ENCODE measurements around the gene TBC1D9.

TBC1D9 gene

DNA sequence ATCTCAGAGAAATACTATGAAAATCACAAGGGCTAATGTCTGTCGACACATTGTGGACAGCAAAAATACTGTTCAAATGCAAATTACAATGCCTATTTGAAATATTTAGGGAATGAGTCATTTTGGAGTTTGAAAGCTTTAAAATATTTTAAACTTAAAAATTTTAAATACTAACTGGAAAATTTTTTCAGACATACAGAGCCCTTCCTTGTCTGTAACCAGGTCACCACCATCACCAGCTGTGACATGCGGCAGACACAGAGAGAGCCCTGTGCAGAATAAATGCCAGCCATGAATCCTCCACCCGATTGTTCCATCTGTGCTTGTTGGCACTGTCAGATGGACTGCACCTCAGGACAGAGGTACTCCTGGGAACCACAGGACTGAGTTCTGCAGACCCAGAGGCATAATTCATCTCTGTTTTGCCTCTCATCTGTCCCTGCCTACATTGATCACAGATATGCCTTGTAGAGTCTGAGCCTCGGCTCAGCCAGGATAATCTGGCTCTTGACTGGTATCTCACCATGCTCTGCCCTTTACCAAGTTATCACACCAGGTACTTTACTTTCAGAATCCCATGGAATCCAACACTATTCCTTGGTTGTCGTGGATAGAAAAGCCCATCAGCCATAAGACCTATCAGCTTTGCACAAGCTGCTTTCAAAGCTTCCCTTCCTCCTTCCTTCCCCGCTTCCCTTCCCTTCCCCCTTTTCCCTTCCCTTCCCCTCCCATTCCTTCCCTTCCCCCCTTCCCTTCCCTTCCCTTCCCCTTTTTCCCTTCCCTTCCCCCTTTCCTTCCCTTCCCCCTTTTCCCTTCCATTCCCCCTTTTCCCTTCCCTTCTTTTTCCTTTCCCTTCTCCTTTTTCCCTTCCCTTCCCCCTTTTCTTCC is 67.2 kb downstream of the TBC1D9 start:
- no peak overlapping the region for H3K9ac ChIP-seq (ENCODE audit: low read length)
- peaks cover 48% of the 10 kb centered on the region for H3K27me3 ChIP-seq (ENCODE audit: control insufficient read depth, insufficient read depth, low read length)
- H3K4me3 ChIP-seq (ENCODE audit: low read depth, low read length) = no peak overlapping the region
- no peaks in the 10 kb centered on the region for H3K9me3 ChIP-seq (ENCODE audit: control insufficient read depth, insufficient read depth, low read depth, low read length)
- H3K36me3 ChIP-seq (ENCODE audit: control insufficient read depth, insufficient read depth, low read length) = no peaks in the 10 kb centered on the region
- peaks cover 9% of the 10 kb centered on the region for H3K4me1 ChIP-seq (ENCODE audit: control insufficient read depth, insufficient read depth, low read length)
- no peak overlapping the region for H3K27ac ChIP-seq (ENCODE audit: low read depth, low read length)

DNA sequence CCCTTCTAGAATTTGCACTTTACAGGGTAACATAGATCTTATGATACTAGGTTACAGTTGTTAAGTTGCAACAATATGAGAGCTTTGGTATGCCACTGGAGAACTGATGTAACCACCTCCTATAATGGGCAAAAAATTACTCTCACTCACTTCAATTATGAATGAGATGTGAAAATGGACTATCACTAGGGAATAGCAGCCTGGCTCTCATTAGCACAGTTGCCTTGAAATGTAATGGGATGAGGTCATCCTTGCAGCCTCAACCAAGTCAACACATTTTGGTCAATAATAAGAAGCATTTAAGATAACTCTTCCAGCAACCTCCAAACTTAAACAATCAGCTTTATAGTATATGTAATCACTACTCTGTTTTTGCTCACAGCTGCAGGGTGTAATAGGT is 69.4 kb downstream of the TBC1D9 start:
- H3K9me3 ChIP-seq (ENCODE audit: control insufficient read depth, insufficient read depth, low read depth, low read length) = no peaks in the 10 kb centered on the region
- no peak overlapping the region for H3K9ac ChIP-seq (ENCODE audit: low read length)
- H3K4me3 ChIP-seq (ENCODE audit: low read depth, low read length) = no peak overlapping the region
- peaks cover 33% of the 10 kb centered on the region for H3K27me3 ChIP-seq (ENCODE audit: control insufficient read depth, insufficient read depth, low read length)
- peaks cover 9% of the 10 kb centered on the region for H3K4me1 ChIP-seq (ENCODE audit: control insufficient read depth, insufficient read depth, low read length)
- H3K27ac ChIP-seq (ENCODE audit: low read depth, low read length) = no peak overlapping the region
- no peaks in the 10 kb centered on the region for H3K36me3 ChIP-seq (ENCODE audit: control insufficient read depth, insufficient read depth, low read length)

DNA sequence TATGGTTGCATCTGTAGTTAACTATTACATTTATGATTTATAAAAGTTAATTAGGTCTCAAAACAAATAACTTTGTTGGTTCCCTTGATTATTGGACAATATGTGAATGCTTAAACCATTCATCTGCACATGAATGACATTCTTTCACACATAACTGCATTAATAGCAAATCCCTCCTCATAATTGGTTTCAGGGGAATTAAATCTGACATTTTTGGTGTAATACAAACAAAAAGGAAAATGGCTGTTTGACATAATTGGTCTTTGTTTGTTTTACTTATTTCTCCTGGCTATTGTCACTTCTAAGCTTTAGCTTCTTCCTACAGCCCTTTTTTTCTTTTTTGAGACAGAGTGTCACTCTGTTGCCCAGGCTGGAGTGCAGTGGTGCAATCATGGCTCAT is 71.9 kb downstream of the TBC1D9 start:
- Histone ChIP-seq H3K4me3 (ENCODE audit: low read depth, low read length) (no peak overlapping the region), H3K9me3 (ENCODE audit: control insufficient read depth, insufficient read depth, low read depth, low read length) (no peaks in the 10 kb centered on the region), H3K27me3 (ENCODE audit: control insufficient read depth, insufficient read depth, low read length) (peaks cover 12% of the 10 kb centered on the region), H3K36me3 (ENCODE audit: control insufficient read depth, insufficient read depth, low read length) (no peaks in the 10 kb centered on the region), H3K27ac (ENCODE audit: low read depth, low read length) (no peak overlapping the region), H3K9ac (ENCODE audit: low read length) (no peak overlapping the region), H3K4me1 (ENCODE audit: control insufficient read depth, insufficient read depth, low read length) (peaks cover 5% of the 10 kb centered on the region; the same call in 1 of the 2 replicates)

DNA sequence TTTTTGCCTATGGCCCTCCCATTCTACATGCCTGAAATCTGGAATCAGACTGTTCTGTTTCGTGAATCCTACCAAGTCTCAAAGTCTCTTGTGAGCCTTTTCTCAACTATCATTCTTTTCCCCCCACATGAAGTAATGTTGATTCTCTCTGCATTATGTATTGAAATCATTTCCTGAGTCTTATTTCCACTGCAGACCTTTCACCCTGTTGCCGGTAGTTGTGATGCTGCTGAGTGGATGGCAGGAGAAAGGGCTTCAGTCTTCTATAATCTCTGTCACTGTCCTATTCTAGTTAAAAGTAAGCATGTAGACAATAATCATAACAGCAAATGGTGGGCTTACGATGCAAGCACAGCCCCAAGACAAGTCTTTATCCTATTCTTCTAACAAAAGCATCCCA is 75.0 kb downstream of the TBC1D9 start:
- Histone ChIP-seq H3K9ac (ENCODE audit: low read length) (no peak overlapping the region), H3K36me3 (ENCODE audit: control insufficient read depth, insufficient read depth, low read length) (no peaks in the 10 kb centered on the region), H3K4me1 (ENCODE audit: control insufficient read depth, insufficient read depth, low read length) (no peaks in the 10 kb centered on the region), H3K27ac (ENCODE audit: low read depth, low read length) (no peak overlapping the region), H3K9me3 (ENCODE audit: control insufficient read depth, insufficient read depth, low read depth, low read length) (no peaks in the 10 kb centered on the region), H3K4me3 (ENCODE audit: low read depth, low read length) (no peak overlapping the region), H3K27me3 (ENCODE audit: control insufficient read depth, insufficient read depth, low read length) (no peaks in the 10 kb centered on the region)

DNA sequence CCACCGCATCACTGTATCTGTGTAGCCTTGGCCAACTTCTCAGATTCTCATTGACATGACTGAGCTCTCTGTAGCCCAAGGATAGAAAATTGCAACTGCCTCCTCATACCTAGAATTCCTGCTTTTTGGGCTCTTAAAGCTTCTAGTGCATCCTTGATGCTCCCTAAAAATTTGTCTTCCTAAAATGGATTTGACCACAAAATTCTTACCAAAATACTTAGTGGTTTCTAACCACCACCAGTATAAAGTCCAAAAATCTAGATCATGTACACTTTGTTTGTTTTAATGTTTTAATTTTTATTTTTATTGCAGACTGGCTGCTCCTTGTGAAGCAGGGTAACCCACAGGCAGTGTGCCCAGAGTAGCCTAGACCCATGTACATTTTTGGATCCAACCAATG is 75.5 kb downstream of the TBC1D9 start:
- no peaks in the 10 kb centered on the region for H3K36me3 ChIP-seq (ENCODE audit: control insufficient read depth, insufficient read depth, low read length)
- H3K27me3 ChIP-seq (ENCODE audit: control insufficient read depth, insufficient read depth, low read length) = no peaks in the 10 kb centered on the region
- no peak overlapping the region for H3K27ac ChIP-seq (ENCODE audit: low read depth, low read length)
- H3K4me1 ChIP-seq (ENCODE audit: control insufficient read depth, insufficient read depth, low read length) = no peaks in the 10 kb centered on the region
- H3K9me3 ChIP-seq (ENCODE audit: control insufficient read depth, insufficient read depth, low read depth, low read length) = no peaks in the 10 kb centered on the region
- H3K9ac ChIP-seq (ENCODE audit: low read length) = no peak overlapping the region
- no peak overlapping the region for H3K4me3 ChIP-seq (ENCODE audit: low read depth, low read length)

DNA sequence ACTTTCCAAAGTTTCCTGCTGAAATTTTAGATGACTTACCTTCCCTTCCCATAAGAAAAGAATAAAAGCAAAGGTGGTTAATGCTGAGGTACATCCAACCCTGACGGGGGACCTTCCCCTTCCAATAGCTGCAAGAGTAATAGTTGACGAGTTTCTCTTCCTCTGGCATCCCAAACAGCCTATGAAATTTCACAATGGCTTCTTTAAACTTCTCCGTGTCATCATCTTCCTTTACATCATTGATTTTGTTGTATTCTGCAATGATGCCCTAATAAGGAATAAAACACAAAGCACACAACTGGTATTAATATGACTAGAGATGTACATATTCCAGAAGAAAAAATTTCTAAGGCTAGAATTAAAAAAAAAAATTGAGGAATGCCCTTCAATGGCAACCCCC is 76.6 kb downstream of the TBC1D9 start:
- Histone ChIP-seq H3K9me3 (ENCODE audit: control insufficient read depth, insufficient read depth, low read depth, low read length) (no peaks in the 10 kb centered on the region), H3K27me3 (ENCODE audit: control insufficient read depth, insufficient read depth, low read length) (no peaks in the 10 kb centered on the region), H3K27ac (ENCODE audit: low read depth, low read length) (no peak overlapping the region), H3K4me1 (ENCODE audit: control insufficient read depth, insufficient read depth, low read length) (no peaks in the 10 kb centered on the region), H3K9ac (ENCODE audit: low read length) (no peak overlapping the region), H3K4me3 (ENCODE audit: low read depth, low read length) (no peak overlapping the region), H3K36me3 (ENCODE audit: control insufficient read depth, insufficient read depth, low read length) (no peaks in the 10 kb centered on the region)

DNA sequence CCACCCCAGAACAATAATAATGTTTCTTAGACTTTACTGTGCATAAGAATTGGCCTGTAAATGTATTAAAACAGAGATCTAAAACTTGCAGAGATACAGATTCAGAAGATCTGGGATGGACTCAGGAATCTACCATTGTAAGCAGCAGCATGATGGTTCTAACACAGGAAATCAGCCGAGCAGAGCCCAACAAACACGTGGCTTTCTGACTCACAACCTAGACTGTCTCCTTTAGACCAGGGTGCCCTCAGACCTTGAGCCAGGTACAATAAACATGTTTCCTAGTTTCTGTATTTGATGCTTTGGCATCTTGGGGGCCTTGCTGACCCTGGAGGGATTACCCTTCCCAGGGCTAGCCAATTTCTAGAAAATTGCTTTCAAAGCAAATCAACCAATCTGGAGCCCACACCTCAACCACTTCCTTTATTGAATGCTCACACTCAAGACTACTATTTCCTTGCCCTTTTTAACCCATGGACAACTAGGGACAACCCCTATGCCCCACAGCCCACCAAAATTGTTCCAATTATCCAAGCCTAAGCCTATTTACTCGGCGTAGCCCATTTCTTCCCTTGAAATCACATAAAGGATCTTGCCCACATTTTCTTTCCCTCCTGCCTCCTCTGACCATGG is 80.5 kb downstream of the TBC1D9 start:
- no peak overlapping the region for H3K4me3 ChIP-seq (ENCODE audit: low read depth, low read length)
- H3K9ac ChIP-seq (ENCODE audit: low read length) = no peak overlapping the region
- H3K27ac ChIP-seq (ENCODE audit: low read depth, low read length) = no peak overlapping the region
- H3K36me3 ChIP-seq (ENCODE audit: control insufficient read depth, insufficient read depth, low read length) = no peaks in the 10 kb centered on the region
- no peaks in the 10 kb centered on the region for H3K27me3 ChIP-seq (ENCODE audit: control insufficient read depth, insufficient read depth, low read length)
- no peaks in the 10 kb centered on the region for H3K9me3 ChIP-seq (ENCODE audit: control insufficient read depth, insufficient read depth, low read depth, low read length)
- H3K4me1 ChIP-seq (ENCODE audit: control insufficient read depth, insufficient read depth, low read length) = no peaks in the 10 kb centered on the region; the same call in 1 of the 2 replicates

DNA sequence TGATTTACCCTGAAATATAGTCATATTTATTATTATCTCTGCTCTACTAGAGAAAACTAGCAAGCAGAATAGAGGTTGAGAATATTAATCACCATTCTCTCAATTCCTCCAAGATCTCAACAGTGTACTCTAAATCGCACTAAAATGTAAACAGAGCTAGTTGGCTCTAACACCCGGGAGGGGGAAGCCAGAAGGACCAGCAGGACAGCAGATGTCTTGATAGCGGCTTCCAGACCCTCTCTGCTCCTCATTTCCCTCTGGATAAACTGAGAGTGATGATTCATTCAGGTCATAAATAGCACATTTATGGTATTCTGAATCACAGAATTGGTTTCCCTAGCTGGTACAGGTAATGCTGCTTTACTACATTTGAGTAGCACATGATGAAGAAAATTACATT is 82.5 kb downstream of the TBC1D9 start:
- H3K4me3 ChIP-seq (ENCODE audit: low read depth, low read length) = no peak overlapping the region
- no peaks in the 10 kb centered on the region for H3K27me3 ChIP-seq (ENCODE audit: control insufficient read depth, insufficient read depth, low read length)
- H3K27ac ChIP-seq (ENCODE audit: low read depth, low read length) = no peak overlapping the region
- H3K9ac ChIP-seq (ENCODE audit: low read length) = no peak overlapping the region
- H3K36me3 ChIP-seq (ENCODE audit: control insufficient read depth, insufficient read depth, low read length) = no peaks in the 10 kb centered on the region
- H3K9me3 ChIP-seq (ENCODE audit: control insufficient read depth, insufficient read depth, low read depth, low read length) = no peaks in the 10 kb centered on the region
- no peaks in the 10 kb centered on the region; the same call in 1 of the 2 replicates for H3K4me1 ChIP-seq (ENCODE audit: control insufficient read depth, insufficient read depth, low read length)

DNA sequence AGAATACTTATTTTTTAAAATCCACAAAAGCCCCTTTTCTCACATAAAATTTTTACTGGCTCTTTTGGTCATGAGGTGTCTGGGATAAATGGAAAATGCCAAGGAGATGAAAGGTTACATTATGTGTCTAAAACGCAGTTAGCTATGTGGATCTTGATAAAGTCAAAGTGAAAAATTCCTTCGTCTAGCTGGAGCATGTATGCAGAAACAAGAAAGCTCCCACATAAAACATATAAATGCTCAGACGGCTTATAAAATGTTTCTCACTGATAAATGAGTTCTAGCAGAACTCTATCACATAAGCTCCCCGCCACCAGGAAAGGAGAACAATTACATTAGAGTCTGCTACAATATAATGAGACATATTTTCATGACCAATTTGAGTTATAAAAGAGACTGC is 83.8 kb downstream of the TBC1D9 start:
- no peaks in the 10 kb centered on the region; the same call in 1 of the 2 replicates for H3K4me1 ChIP-seq (ENCODE audit: control insufficient read depth, insufficient read depth, low read length)
- H3K9me3 ChIP-seq (ENCODE audit: control insufficient read depth, insufficient read depth, low read depth, low read length) = no peaks in the 10 kb centered on the region
- H3K27ac ChIP-seq (ENCODE audit: low read depth, low read length) = no peak overlapping the region
- no peak overlapping the region for H3K9ac ChIP-seq (ENCODE audit: low read length)
- no peaks in the 10 kb centered on the region for H3K27me3 ChIP-seq (ENCODE audit: control insufficient read depth, insufficient read depth, low read length)
- H3K36me3 ChIP-seq (ENCODE audit: control insufficient read depth, insufficient read depth, low read length) = no peaks in the 10 kb centered on the region
- H3K4me3 ChIP-seq (ENCODE audit: low read depth, low read length) = no peak overlapping the region

DNA sequence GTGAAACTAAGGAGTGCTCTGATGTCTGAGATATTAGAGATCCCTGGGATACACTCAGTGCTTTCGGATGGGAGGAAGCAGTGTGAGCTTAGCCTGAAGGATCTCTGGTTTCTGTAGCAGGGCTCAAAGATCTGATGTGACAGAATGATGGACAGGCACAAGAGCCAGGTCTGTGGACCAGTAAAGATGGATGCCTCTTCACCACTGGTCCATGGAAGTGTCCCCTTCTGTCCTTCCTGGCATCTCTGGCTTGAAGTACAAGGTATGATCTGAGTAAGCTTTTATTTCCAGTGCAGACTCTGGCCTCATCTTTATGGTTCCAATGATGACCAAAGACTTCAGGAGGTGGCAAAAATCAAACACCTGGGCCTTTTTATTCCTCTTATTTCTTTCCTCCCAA is 88.1 kb downstream of the TBC1D9 start:
- Histone ChIP-seq H3K4me3 (ENCODE audit: low read depth, low read length) (no peak overlapping the region), H3K36me3 (ENCODE audit: control insufficient read depth, insufficient read depth, low read length) (no peaks in the 10 kb centered on the region), H3K9ac (ENCODE audit: low read length) (no peak overlapping the region), H3K27me3 (ENCODE audit: control insufficient read depth, insufficient read depth, low read length) (no peaks in the 10 kb centered on the region), H3K4me1 (ENCODE audit: control insufficient read depth, insufficient read depth, low read length) (no peaks in the 10 kb centered on the region), H3K27ac (ENCODE audit: low read depth, low read length) (no peak overlapping the region), H3K9me3 (ENCODE audit: control insufficient read depth, insufficient read depth, low read depth, low read length) (no peaks in the 10 kb centered on the region)

DNA sequence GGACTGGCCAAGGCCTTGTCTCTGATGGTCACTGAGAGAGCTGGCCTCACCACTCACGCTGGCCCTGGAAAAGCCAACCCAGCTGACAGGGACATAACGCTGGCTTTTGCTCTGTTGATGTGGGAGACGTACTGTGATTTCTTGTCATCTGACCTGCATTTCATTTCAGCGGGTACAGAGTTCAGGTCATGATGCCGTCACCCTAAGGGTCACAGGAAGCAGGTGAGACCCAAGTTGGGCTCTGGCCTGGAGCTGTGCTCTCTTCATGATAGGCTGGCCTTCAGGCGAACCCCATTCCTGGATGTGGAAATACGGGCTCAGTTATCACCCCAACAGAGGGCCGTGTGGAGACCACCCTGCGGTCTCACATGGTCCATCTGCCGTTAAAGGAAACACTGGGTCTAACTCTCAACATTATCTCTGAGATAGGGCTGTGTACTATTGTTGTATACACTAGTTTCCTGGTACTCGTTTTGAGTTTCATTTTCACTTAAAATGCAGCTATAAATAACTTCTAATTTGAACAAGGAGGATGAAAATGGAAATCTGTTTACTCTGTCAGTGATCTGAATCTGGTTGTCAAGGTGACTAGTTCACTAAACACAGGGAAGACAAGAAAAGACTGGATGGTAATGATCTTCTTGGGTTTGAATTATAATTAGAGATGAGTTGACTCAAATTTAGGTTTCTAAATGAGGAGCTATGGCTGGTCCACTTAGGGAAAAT is 89.1 kb downstream of the TBC1D9 start:
- Histone ChIP-seq H3K36me3 (ENCODE audit: control insufficient read depth, insufficient read depth, low read length) (no peaks in the 10 kb centered on the region), H3K4me3 (ENCODE audit: low read depth, low read length) (no peak overlapping the region), H3K4me1 (ENCODE audit: control insufficient read depth, insufficient read depth, low read length) (no peaks in the 10 kb centered on the region), H3K9ac (ENCODE audit: low read length) (no peak overlapping the region), H3K27me3 (ENCODE audit: control insufficient read depth, insufficient read depth, low read length) (no peaks in the 10 kb centered on the region), H3K9me3 (ENCODE audit: control insufficient read depth, insufficient read depth, low read depth, low read length) (no peaks in the 10 kb centered on the region), H3K27ac (ENCODE audit: low read depth, low read length) (no peak overlapping the region)

Data from HUES6 (cell line).